Measurements from ENCODE around the gene MBD3L4.

GRCh38 chr19:6995054-6995453 is 44.9 kb downstream of the MBD3L4 start:
- TF ChIP-seq CTCF (optimal IDR thresholded peaks at IDR 0.05 in 1 of 3, IDR thresholded peaks at IDR 0.05 in 1 of 3, conservative IDR thresholded peaks at IDR 0.05 in 1 of 3; ENCODE audit: extremely low read depth in 1 of 3, insufficient read depth in 2 of 3, low read length in 3 of 3) (no peak), EZH2 (IDR thresholded peaks at IDR 0.05; ENCODE audit: low read length) (no peak)

All from keratinocyte (primary cell).